Stimulated activated CD4-positive, alpha-beta T cell treated with anti-CD3 and anti-CD28 coated beads, Interleukin-12 subunit alpha, Interleukin-12 subunit beta, amount 100 ng/mL, for 4 hours (primary cell): ENCODE measurements around the gene PAIP2.
"Not testable (repeated sequence)": the region's sequence is repeated elsewhere in the genome, so short reads cannot be mapped to it uniquely, and the experiment has no call there.

Experiments
- DNase-seq: peaks from one replicate; pipeline ENCODE4 v3.0.0-alpha.2; 2020

PAIP2 gene

GRCh38 chr5:139335811-139336210 is 5.8 kb upstream of the PAIP2 start:
- no peak for DNase-seq

DNA sequence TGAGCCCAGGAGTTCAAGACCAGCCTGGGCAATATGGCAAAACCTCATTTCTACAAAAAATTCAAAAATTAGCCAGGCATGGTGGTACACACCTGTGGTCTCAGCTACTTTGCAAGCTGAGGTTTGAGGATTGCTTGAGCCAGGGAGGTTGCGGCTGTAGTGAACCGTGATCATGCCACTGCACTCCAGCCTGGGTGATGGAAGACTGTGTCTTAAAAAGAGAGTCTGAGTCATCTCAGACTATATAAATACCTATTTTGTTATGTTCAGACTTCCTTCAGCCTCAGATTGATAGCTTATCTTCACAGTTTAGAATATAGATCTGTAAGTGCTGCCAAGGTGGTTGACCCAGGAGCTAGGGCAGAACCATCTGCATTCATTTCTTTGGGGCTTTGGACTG is 1.6 kb upstream of the PAIP2 start:
- no peak for DNase-seq

DNA sequence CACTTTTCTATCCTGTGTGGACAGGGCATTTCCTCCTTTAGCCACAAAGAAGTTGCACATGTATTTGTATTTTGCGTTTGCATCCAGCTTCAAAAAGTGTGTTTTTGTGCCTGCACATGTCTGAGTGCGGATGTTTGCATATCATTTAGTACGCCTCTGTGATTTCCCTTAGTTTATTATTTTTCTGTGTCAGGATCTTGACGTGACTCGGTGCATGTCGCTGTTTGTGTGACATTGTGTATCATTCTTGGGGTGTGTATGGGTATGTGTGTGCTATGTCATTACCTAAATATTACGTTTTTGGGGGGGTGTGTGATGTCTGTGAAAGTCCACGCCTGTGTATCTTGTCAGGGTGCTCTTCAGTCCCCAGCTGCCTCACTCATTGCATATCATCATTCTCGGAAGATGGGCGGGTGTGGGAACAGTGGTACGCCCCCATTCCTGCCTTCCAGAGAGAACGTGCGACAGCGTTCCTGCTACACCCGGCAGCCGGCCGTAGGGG is 416 bp upstream of the PAIP2 start:
- no peak for DNase-seq

DNA sequence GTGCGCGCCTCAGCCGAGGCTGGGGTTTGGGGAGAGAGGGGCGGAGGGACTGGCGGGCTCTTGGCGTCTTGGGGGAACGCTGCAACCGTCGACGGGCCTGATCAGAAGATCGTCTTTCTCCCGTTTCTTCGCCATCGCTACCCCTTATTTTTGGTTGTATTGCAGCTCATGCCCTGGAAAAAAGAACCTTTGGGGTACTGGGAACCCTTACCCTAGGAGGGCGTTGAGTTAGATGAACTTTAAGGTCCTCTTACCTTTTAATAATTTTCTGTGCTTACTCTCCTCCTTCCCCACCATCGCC is 719 bp downstream of the PAIP2 start:
- no peak for DNase-seq

- DNase-seq, result no peak
Measured at GRCh38 chr5:139343476-139343875, 1.8 kb downstream of the PAIP2 start.

DNA sequence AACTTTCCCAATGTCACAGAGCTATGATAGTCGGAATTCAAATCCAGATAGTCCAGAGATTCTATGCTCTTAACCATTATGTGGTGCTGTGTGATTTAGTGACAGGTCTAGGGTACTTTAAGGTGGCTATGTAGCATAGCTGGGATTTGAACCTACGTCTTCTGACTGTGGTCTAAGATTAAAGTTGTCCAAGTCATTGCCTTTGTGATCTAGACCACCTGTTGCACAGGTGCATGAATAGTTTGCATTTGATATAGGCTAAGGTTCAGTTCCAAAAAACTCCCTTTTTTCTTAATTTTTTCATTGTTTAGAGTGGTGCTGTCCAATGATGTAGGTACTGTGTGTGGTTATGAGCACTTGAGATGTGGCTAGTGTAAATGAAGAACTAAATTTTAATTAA is 2.5 kb downstream of the PAIP2 start:
- no peak for DNase-seq

DNA sequence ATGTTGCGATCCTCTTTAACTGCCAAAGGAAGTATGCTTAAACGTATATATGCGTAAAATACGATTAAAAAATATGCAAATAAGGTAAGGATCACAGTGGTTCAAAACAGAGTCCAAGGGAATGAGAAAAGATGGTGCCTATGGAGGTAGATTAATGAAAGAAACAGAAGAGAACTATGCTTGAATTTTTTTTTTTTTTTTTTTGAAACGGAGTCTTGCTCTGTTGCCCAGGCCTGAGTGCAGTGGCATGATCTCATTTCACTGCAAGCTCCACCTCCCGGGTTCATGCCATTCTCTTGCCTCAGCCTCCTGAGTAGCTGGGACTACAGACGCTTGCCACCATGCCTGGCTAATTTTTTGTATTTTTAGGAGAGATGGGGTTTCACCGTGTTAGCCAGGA is 3.8 kb downstream of the PAIP2 start:
- not testable (repeated sequence) for DNase-seq

DNA sequence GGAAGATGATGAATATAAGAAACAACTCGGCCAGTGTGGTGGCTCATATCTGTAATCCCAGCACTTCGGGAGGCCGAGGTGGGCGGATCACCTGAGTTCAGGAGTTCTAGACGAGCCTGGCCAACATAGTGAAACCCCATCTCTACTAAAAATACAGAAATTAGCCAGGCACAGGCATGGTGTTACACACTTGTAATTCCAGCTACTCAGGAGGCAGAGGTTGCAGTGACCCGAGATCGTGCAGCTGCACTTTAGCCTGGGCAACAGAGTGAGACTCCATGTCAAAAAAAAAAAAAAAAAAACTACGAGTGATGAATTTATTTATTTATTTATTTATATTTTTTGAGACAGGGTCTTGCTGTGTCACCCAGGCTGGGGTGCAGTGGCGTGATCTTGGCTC is 6.2 kb downstream of the PAIP2 start:
- DNase-seq, result not testable (repeated sequence)

- no peak for DNase-seq
Measured at GRCh38 chr5:139354186-139354585, 12.5 kb downstream of the PAIP2 start.

- DNase-seq, result not testable (repeated sequence)
Measured at GRCh38 chr5:139355900-139356299, 14.2 kb downstream of the PAIP2 start.

- no peak for DNase-seq
Measured at GRCh38 chr5:139358064-139358463, 16.4 kb downstream of the PAIP2 start.

- DNase-seq, result no peak
Measured at GRCh38 chr5:139360384-139360783, 18.7 kb downstream of the PAIP2 start.

GRCh38 chr5:139361835-139362429 is 20.3 kb downstream of the PAIP2 start:
- no peak for DNase-seq

DNA sequence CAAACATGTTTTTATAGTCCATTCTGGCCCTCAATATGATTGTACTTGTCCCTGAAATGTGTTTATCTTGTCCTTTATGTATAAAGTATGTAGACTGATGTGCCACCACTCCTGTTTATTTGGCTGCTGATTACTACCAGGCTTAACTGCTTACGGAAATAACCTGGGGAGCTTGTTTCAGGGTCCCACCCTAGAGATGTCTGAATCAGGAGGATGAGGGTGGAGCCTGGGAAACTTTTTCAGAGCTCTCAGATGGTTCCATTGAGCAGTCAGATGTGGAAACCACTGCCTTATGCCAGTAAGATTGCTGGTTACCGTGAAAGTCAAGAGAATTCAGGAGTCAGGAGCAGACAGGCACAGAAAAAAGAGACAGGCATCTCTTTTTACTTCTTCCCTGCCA is 22.3 kb downstream of the PAIP2 start:
- DNase-seq, result no peak

GRCh38 chr5:139364466-139364865 is 22.8 kb downstream of the PAIP2 start:
- no peak for DNase-seq

- no peak for DNase-seq
Measured at GRCh38 chr5:139368613-139369012, 27.0 kb downstream of the PAIP2 start.

- DNase-seq, result no peak
Measured at GRCh38 chr5:139369181-139369580, 27.5 kb downstream of the PAIP2 start.

DNA sequence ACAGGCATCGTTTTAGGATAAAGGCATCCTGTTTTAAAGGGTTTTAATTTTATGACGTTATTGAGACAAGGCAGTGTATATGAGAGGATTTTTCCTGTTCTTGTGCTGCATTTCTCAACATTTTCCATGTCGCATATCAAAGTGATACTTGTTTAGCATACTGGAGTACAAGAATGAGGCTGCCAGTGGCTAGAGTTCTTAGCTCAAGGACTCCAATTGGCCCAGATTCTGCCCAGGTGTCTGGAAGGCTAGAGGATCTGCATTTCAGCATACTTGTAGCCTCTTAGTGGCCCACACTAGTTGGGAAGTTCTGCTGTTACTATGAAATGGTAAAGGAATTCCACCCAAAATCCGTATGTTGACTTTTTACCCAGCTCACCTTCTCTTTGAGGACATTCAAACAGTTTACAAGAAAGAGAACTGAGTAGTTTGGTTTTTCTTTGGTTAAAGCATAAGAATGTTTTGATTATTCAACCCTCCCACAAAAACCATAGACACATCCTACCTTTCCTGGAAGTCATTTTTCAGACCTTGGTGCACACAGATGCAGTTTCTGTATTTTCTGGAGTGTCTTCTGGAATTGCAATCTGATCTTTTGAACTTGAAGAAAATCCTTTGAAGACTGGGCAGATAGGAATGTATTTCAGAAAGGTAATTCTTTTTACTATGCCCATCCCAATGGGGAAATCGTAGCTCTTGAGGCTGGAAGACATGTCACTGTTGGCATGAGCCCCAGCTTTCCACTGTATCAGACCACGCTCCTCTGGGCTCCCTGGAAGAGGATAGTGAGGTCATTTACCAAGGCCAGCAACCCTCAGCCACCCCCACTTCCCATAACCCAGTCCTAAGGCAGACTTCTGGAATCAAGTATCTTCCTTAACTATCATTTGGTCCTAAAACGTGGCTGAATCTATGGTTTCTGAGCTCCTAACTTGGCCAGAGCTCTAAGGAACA is 30.1 kb downstream of the PAIP2 start:
- DNase-seq, result no peak

DNA sequence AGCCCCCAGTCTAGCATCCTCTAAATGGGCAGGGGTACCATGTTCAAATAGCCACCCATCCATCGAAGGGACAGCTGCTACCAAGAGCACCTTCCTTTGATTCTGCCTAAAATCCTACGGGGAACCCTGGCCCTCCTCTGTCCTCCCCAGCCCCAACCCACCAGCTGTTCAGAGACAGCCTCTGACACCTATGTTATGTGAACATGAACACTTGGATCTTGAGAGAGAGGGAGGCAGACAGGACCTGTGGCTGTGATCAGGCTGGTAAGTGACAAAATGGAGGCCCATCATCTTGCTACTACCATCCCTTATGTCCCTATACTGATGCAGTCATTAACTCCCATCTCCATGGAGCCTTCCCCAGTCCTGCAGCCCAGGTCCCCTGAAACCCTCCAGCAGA is 33.3 kb downstream of the PAIP2 start:
- DNase-seq, result no peak

DNA sequence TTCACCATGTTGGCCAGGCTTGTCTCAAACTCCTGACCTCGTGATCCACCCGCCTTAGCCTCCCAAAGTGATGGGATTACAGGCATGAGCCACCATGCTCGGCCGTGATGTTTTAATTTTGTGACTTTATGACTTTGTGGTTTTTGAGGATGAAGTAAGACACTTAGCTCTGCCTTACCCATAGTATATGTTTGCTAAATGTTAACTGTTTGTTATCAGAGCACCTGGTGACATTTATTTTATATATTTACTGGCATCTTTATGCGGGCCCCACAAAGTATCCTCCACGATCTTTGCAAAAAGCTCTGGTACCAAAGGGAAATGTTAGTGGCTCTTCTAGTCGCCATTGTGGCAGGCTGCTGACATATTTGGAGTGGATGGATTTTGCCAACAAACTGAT is 34.7 kb downstream of the PAIP2 start:
- no peak for DNase-seq

GRCh38 chr5:139377226-139377625 is 35.6 kb downstream of the PAIP2 start:
- no peak for DNase-seq

DNA sequence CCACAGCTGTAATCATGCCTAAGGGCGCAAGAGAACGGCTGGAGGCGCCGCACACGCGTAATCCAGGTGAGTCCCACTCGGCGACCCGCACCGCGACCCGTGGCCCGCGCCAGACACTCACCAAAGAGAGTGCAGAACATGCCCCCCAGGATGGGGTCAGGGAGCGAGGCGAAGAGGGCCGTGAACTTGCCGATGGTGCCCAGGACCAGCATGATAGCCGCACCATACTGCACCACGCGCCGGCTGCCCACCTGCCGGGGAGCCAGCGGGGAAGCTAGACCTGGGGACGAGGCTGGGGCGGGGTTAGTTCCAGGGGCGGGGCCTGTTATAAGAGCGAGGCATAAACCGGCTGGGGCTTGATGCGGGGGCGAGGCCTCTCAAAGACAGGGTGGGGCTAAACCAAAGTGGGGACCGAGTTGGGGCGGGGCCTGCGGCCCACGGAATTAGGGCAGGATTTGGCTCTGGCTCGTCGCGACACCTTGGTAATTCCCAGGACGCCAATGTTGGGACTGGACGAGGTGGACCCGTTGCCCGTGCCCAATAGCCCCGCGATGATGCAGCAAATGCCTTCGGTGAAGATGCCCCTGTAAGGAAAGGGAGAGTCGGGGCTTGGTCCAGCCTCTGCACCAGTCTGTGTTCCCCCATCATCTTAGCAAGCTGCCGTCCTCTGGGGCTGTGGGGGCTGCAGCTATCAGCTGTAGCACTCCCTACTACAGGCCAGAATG is 36.6 kb downstream of the PAIP2 start:
- DNase-seq, result no peak

DNA sequence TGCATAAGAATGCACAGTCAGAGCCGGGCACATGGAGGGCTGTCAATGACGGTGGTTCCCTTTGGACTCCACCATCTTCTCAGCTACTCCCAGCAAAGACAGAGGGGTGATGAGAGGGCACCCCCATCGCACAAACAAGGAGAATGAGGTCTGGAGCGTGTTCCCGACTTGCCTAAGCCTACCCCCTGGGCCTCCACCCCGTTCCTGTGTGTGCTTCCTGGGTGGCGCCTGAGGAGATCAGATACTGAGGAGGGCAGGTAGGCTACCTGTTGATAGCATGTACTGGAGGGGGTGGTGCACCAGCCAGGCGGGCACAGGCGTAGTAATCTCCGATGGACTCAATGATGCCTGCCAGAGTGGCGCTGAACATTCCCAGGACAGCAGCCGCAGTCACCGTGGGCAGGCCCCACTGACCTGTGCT is 37.3 kb downstream of the PAIP2 start:
- DNase-seq, result no peak
